ENCODE results near the gene FAU. TPM values are rescaled to one million over a fixed set of nuclear protein-coding genes. Genes with fewer than 3 reads are reported as not detected.
A peak's percentile ranks its signal among the peaks of the same experiment; 100 is the strongest.

FAU gene
- total and polyA plus RNA-seq, 2 of the 13 experiments (the other 11 are each of a cell fraction or from before 2014, with no cell fraction given) = 374 to 869 TPM

GRCh38 chr11:65078151-65078550 lies 43.8 kb downstream of the FAU start (continued):
- TF ChIP-seq ZSCAN5A (CRISPR knock-in tag; IDR thresholded peaks at IDR 0.05; ENCODE audit: borderline replicate concordance) (no peak), DPF2 (CRISPR knock-in tag; IDR thresholded peaks at IDR 0.05; ENCODE audit: borderline replicate concordance, low read depth) (no peak), CTCF (CRISPR knock-in tag; IDR thresholded peaks at IDR 0.05) (peak; percentile 86), TAF15 (IDR thresholded peaks at IDR 0.05; ENCODE audit: low read depth, low read length, poor library complexity, severe bottlenecking) (no peak), ZNF362 (CRISPR knock-in tag; IDR thresholded peaks at IDR 0.05; ENCODE audit: borderline replicate concordance) (no peak), FOSL2 (CRISPR knock-in tag; IDR thresholded peaks at IDR 0.05) (0 out of 2 replicates have a peak, but pooled peaks have one; percentile 27), IKZF1 (IDR thresholded peaks at IDR 0.05) (no peak), PTBP1 (IDR thresholded peaks at IDR 0.05; ENCODE audit: low read depth, low read length, poor library complexity, severe bottlenecking) (no peak), ZNF33A (CRISPR knock-in tag; IDR thresholded peaks at IDR 0.05; ENCODE audit: borderline replicate concordance) (no peak), SNAPC5 (CRISPR knock-in tag; IDR thresholded peaks at IDR 0.05; ENCODE audit: borderline replicate concordance) (no peak), NRL (CRISPR knock-in tag; IDR thresholded peaks at IDR 0.05; ENCODE audit: borderline replicate concordance) (no peak), SP140L (CRISPR knock-in tag; IDR thresholded peaks at IDR 0.05; ENCODE audit: borderline replicate concordance) (no peak), MAFG (CRISPR knock-in tag; IDR thresholded peaks at IDR 0.05) (no peak), ATF7-NPFF (CRISPR knock-in tag; IDR thresholded peaks at IDR 0.05; ENCODE audit: low read depth) (no peak), ZNF367 (CRISPR knock-in tag; IDR thresholded peaks at IDR 0.05; ENCODE audit: borderline replicate concordance) (no peak), IKZF5 (CRISPR knock-in tag; IDR thresholded peaks at IDR 0.05) (no peak), SSRP1 (CRISPR knock-in tag; IDR thresholded peaks at IDR 0.05) (no peak), KLF9 (CRISPR knock-in tag; IDR thresholded peaks at IDR 0.05; ENCODE audit: low read depth) (no peak), GPN1 (CRISPR knock-in tag; IDR thresholded peaks at IDR 0.05; ENCODE audit: borderline replicate concordance) (no peak), ZBTB21 (CRISPR knock-in tag; IDR thresholded peaks at IDR 0.05) (no peak), BHLHE40 (IDR thresholded peaks at IDR 0.05; ENCODE audit: low read length) (no peak), ZNF788 (CRISPR knock-in tag; IDR thresholded peaks at IDR 0.05; ENCODE audit: borderline replicate concordance) (no peak)

All from HepG2 (cell line).